OCI-LY1 (cell line): ENCODE measurements around the gene PCSK5.

Experiments
- H2AFZ ChIP-seq: fragments of 200-600 bp; sonication (generic), shearing (Covaris generic); 2 replicates; pipeline ENCODE4 v1.6.0; 2014; ENCODE audit warnings: antibody characterized with exemption, mild to moderate bottlenecking, low read length
- H3F3A ChIP-seq: fragments of 200-600 bp; sonication (generic), shearing (Covaris generic); 2 replicates; pipeline ENCODE4 v1.6.0; 2014; ENCODE audit warnings: mild to moderate bottlenecking, antibody characterized with exemption, low read length, moderate library complexity; ENCODE audit not compliant: insufficient read depth
- H3K27ac ChIP-seq: fragments of 200-600 bp; sonication (generic); 2 replicates; pipeline ENCODE4 v1.5.1; 2014; ENCODE audit warnings: low read length, mixed run types, mild to moderate bottlenecking, low read depth; ENCODE audit not compliant: poor library complexity, severe bottlenecking
- H3K27me3 ChIP-seq: fragments of 200-600 bp; sonication (generic); 2 replicates; pipeline ENCODE4 v1.6.0; 2014; ENCODE audit warnings: antibody characterized with exemption, mild to moderate bottlenecking, low read length, moderate library complexity; ENCODE audit not compliant: insufficient read depth
- H3K36me3 ChIP-seq: fragments of 200-600 bp; sonication (generic); 2 replicates; pipeline ENCODE4 v1.6.1; 2014; ENCODE audit warnings: mild to moderate bottlenecking, antibody characterized with exemption, low read length, moderate library complexity, mixed read lengths; ENCODE audit not compliant: insufficient read depth
- H3K4me1 ChIP-seq: fragments of 200-600 bp; sonication (generic); 2 replicates; pipeline ENCODE4 v1.5.1; 2014; ENCODE audit warnings: mild to moderate bottlenecking, low read length, moderate library complexity; ENCODE audit not compliant: insufficient read depth, severe bottlenecking
- H3K4me2 ChIP-seq: fragments of 200-600 bp; sonication (generic), shearing (Covaris generic); 2 replicates; pipeline ENCODE4 v1.6.1; 2014; ENCODE audit warnings: low read length
- H3K4me3 ChIP-seq: fragments of 200-600 bp; sonication (generic); 2 replicates; pipeline ENCODE4 v1.5.1; 2014; ENCODE audit warnings: low read length, low read depth, mild to moderate bottlenecking, mixed read lengths; ENCODE audit not compliant: poor library complexity, severe bottlenecking
- H3K79me2 ChIP-seq: fragments of 200-600 bp; shearing (Covaris generic); 2 replicates; pipeline ENCODE4 v1.6.1; 2016; ENCODE audit warnings: mixed run types, low read length, mixed read lengths; ENCODE audit not compliant: insufficient read depth
- H3K9ac ChIP-seq: fragments of 200-600 bp; sonication (generic), shearing (Covaris generic); 2 replicates; pipeline ENCODE4 v1.6.1; 2014; ENCODE audit warnings: mild to moderate bottlenecking, low read length, mixed read lengths
- H3K9me2 ChIP-seq: fragments of 200-600 bp; sonication (generic), shearing (Covaris generic); 2 replicates; pipeline ENCODE4 v1.6.1; 2014; ENCODE audit warnings: low read depth, mild to moderate bottlenecking, low read length, mixed read lengths
- H3K9me3 ChIP-seq: fragments of 200-600 bp; shearing (Covaris generic); 2 replicates; pipeline ENCODE4 v1.6.1; 2014; ENCODE audit warnings: low read length, mixed read lengths
- H4K20me1 ChIP-seq: fragments of 200-600 bp; sonication (generic), shearing (Covaris generic); 2 replicates; pipeline ENCODE4 v1.6.0; 2016; ENCODE audit warnings: mild to moderate bottlenecking, low read length; ENCODE audit not compliant: insufficient read depth
- EZH2 ChIP-seq: fragments of 200-600 bp; sonication (generic), shearing (Covaris generic); IDR thresholded peaks from 2 replicates; pipeline ENCODE4 v1.8.0; 2017; ENCODE audit warnings: borderline replicate concordance, mixed run types, mild to moderate bottlenecking, antibody characterized with exemption, low read length, moderate library complexity, mixed read lengths
- TF ChIP-seq, protein P1 (sequence below): fragments of 200-600 bp; sonication (generic), shearing (Covaris generic); IDR thresholded peaks from 2 replicates; pipeline ENCODE4 v1.5.1; 2017; ENCODE audit warnings: mild to moderate bottlenecking, antibody characterized with exemption, low read length, moderate library complexity, mixed read lengths

The PCSK5 gene

DNA sequence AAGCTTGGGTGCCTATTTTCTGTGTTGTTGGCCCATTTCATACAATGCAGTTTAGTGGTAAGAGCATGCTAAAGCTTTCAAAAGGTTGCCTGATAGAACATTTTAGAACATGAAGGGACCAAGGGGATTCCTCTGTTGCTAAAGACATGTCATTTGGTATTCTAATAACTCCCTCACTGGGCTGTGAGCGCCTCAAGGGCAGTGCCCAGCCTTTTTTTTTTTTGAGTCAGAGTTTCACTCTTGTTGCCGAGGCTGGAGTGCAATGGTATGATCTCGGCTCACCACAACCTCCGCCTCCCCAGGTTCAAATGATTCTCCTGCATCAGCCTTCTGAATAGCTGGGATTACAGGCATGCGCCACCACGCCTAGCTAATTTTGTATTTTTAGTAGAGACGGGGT lies 77.1 kb downstream of the PCSK5 start:
- no peaks in the 10 kb centered on the region for H3F3A ChIP-seq
- H4K20me1 ChIP-seq, result no peaks in the 10 kb centered on the region
- H3K9me2 ChIP-seq, result no peaks in the 10 kb centered on the region
- no peak overlapping the region for H3K4me2 ChIP-seq
- no peak overlapping the region for H3K4me3 ChIP-seq
- no peak for TF ChIP-seq EZH2
- no peaks in the 10 kb centered on the region for H3K79me2 ChIP-seq
- H3K9ac ChIP-seq, result no peak overlapping the region
- no peaks in the 10 kb centered on the region for H3K36me3 ChIP-seq
- H2AFZ ChIP-seq, result no peak overlapping the region
- no peak overlapping the region for H3K27ac ChIP-seq
- H3K9me3 ChIP-seq, result no peaks in the 10 kb centered on the region
- H3K4me1 ChIP-seq, result no peaks in the 10 kb centered on the region
- H3K27me3 ChIP-seq, result no peaks in the 10 kb centered on the region

DNA sequence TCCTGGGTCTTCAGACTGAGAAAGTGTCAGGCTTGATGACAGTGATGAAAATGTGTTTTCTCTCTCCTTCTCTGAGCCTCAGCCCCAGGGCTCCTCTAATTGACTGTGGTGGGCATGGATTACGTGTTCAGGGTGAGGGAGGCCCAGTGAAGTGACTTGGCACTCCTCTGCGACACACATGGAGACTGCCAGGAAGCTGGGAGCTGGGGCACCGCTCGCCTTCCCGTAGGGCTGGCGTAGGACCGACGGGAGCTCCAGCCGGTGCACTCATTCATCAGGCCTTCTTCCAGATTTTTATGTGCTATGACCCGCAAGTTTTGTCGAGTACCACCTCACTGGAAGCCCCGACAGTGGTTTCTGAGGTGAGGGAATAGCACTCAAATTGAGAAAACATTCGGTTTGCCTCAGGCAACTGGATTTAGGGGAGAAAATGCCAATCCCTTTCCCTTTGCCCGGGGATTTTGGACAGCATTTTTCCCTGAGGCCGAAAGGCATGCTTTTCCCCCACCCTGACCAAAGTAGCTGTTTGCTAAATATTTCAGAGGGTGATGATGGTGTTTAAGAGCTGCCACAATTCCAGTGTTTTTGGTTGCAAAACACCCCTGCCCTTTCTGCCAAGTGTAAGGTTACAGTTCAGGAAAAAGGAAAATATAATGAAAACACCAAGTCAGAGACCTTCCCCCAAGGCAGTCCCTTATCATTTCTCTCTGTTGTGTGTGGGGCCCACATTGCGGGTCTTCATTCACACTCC lies 83.7 kb downstream of the PCSK5 start:
- TF ChIP-seq, protein P1, sequence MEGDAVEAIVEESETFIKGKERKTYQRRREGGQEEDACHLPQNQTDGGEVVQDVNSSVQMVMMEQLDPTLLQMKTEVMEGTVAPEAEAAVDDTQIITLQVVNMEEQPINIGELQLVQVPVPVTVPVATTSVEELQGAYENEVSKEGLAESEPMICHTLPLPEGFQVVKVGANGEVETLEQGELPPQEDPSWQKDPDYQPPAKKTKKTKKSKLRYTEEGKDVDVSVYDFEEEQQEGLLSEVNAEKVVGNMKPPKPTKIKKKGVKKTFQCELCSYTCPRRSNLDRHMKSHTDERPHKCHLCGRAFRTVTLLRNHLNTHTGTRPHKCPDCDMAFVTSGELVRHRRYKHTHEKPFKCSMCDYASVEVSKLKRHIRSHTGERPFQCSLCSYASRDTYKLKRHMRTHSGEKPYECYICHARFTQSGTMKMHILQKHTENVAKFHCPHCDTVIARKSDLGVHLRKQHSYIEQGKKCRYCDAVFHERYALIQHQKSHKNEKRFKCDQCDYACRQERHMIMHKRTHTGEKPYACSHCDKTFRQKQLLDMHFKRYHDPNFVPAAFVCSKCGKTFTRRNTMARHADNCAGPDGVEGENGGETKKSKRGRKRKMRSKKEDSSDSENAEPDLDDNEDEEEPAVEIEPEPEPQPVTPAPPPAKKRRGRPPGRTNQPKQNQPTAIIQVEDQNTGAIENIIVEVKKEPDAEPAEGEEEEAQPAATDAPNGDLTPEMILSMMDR, result no peak
- H3K4me3 ChIP-seq, result no peak overlapping the region
- no peaks in the 10 kb centered on the region; the same call in 1 of the 2 replicates for H3K27me3 ChIP-seq
- H3K27ac ChIP-seq, result no peak overlapping the region
- no peak overlapping the region for H2AFZ ChIP-seq
- no peaks in the 10 kb centered on the region for H3K36me3 ChIP-seq
- H3K4me2 ChIP-seq, result no peak overlapping the region
- H4K20me1 ChIP-seq, result no peaks in the 10 kb centered on the region
- no peaks in the 10 kb centered on the region for H3K9me3 ChIP-seq
- H3K9me2 ChIP-seq, result no peaks in the 10 kb centered on the region
- H3K79me2 ChIP-seq, result no peaks in the 10 kb centered on the region
- no peaks in the 10 kb centered on the region for H3F3A ChIP-seq
- no peaks in the 10 kb centered on the region for H3K4me1 ChIP-seq
- no peak overlapping the region for H3K9ac ChIP-seq

DNA sequence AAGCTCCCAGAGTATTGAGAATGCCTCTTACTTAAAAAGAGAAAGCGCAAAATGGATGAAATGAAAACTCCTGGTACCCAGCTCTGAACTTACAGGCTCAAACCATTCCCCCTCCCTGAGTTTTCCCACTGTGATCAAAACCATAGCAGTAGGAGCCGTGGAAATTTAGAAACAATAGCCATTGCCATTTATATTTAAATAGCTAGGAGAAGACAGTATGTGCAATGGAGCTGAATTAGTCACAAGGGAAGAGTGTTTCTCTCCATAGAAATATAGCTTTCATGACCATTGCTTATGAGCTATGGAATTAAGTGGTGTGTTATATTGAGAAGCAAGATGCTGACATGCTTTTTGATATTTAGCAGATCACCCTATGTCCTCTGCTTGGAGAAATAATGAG lies 84.6 kb downstream of the PCSK5 start:
- Histone ChIP-seq H3K27me3 (no peaks in the 10 kb centered on the region; the same call in 1 of the 2 replicates), H3K4me1 (no peaks in the 10 kb centered on the region), H3K9me3 (no peaks in the 10 kb centered on the region), H4K20me1 (no peaks in the 10 kb centered on the region), H3K36me3 (no peaks in the 10 kb centered on the region), H3K4me3 (no peak overlapping the region), H3K4me2 (no peak overlapping the region), H3F3A (no peaks in the 10 kb centered on the region), H3K79me2 (no peaks in the 10 kb centered on the region), H3K9ac (no peak overlapping the region), H3K27ac (no peak overlapping the region), H3K9me2 (no peaks in the 10 kb centered on the region), H2AFZ (no peak overlapping the region)
- no peak for TF ChIP-seq EZH2
- TF ChIP-seq, protein P1, result no peak

DNA sequence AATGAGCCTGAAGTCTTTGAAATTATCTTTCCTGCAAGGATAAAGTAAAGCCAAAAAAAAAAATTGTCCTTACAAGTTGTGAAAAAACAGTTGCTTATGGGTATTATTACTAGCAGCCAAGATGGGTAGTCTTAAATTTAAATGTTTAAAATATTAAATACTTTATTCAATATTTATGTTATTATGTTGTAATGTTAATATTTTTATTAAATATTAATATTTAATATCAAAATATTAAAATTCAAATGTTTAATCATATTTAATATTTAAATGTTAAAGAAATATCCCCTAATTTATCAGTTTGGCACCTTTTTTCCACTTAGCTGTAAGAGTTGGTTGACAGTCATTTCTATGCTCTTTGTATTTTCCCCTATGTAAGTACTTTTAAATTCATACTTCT lies 86.1 kb downstream of the PCSK5 start:
- no peak overlapping the region for H2AFZ ChIP-seq
- no peaks in the 10 kb centered on the region; the same call in 1 of the 2 replicates for H3K27me3 ChIP-seq
- no peak overlapping the region for H3K9ac ChIP-seq
- no peaks in the 10 kb centered on the region for H3F3A ChIP-seq
- TF ChIP-seq, protein P1, result no peak
- no peak for TF ChIP-seq EZH2
- H3K9me3 ChIP-seq, result no peaks in the 10 kb centered on the region
- no peaks in the 10 kb centered on the region for H3K4me1 ChIP-seq
- H3K79me2 ChIP-seq, result no peaks in the 10 kb centered on the region
- H3K4me2 ChIP-seq, result no peak overlapping the region
- H3K27ac ChIP-seq, result no peak overlapping the region
- H4K20me1 ChIP-seq, result no peaks in the 10 kb centered on the region
- H3K9me2 ChIP-seq, result no peaks in the 10 kb centered on the region
- H3K4me3 ChIP-seq, result no peak overlapping the region
- H3K36me3 ChIP-seq, result no peaks in the 10 kb centered on the region
